ENCODE results near the gene WRNIP1.

GRCh38 chr6:2794171-2794730 lies 29.1 kb downstream of the WRNIP1 start:
- no peak for TF ChIP-seq POLR2AphosphoS5 (IDR thresholded peaks at IDR 0.05)
- no peak for TF ChIP-seq CTCF (IDR thresholded peaks at IDR 0.05)
